CD14-positive monocyte (primary cell): Measurements from ENCODE around the gene EIF3C. TPM values are rescaled to one million over a fixed set of nuclear protein-coding genes. Genes with fewer than 3 reads are reported as not detected.
"Not testable (repeated sequence)": the region's sequence is repeated elsewhere in the genome, so short reads cannot be mapped to it uniquely, and the experiment has no call there.

Experiments
- DNase-seq, 3 donors: peaks; one replicate each; pipeline ENCODE4 v3.0.0-alpha.2; 2011 to 2022
- H2AFZ ChIP-seq: 2 replicates; pipeline ENCODE4 v1.6.0; 2012; ENCODE audit warnings: mild to moderate bottlenecking, low read depth, low read length, inconsistent platforms; ENCODE audit not compliant: insufficient read depth, poor library complexity, severe bottlenecking
- H3K27ac ChIP-seq, 2 donors: 1 replicate in 1 of 2; 2 replicates in 1 of 2; pipeline ENCODE4 v1.5.1; 2012 to 2013; ENCODE audit warnings: low read length in 2 of 2, control low read depth in 1 of 2, inconsistent platforms in 1 of 2, low read depth in 1 of 2, mild to moderate bottlenecking in 1 of 2
- H3K27me3 ChIP-seq, 2 donors: one replicate each; pipeline versions ENCODE4 v1.6.0 to v1.6.1; 2011 to 2013; ENCODE audit warnings: low read length in 2 of 2; ENCODE audit not compliant: control insufficient read depth in 2 of 2, insufficient read depth in 2 of 2
- H3K36me3 ChIP-seq, 2 donors: replicated peaks in 1 of 2; 1 replicate in 1 of 2; 2 replicates in 1 of 2; pipeline versions ENCODE4 v1.5.1 to v1.6.1; 2012 to 2013; ENCODE audit warnings: low read length in 2 of 2, control low read depth in 1 of 2, inconsistent platforms in 1 of 2, mild to moderate bottlenecking in 1 of 2; ENCODE audit not compliant: insufficient read depth in 2 of 2, control insufficient read depth in 1 of 2
- H3K4me1 ChIP-seq, 2 donors: 1 replicate in 1 of 2; 2 replicates in 1 of 2; pipeline versions ENCODE4 v1.5.1 to v1.6.1; 2012 to 2013; ENCODE audit warnings: low read length in 2 of 2, control low read depth in 1 of 2, inconsistent platforms in 1 of 2, mild to moderate bottlenecking in 1 of 2, moderate library complexity in 1 of 2; ENCODE audit not compliant: insufficient read depth in 2 of 2, control insufficient read depth in 1 of 2
- H3K4me2 ChIP-seq: replicated peaks from 2 replicates; pipeline ENCODE3; 2012; ENCODE audit warnings: low read length, moderate library complexity, mild to moderate bottlenecking; ENCODE audit not compliant: poor library complexity, severe bottlenecking; ENCODE audit errors: extremely low read depth
- H3K4me3 ChIP-seq, 3 experiments: fragments of 200-600 bp in 1 of 3; sonication (generic) in 1 of 3; replicated peaks in 1 of 3; 1 replicate in 2 of 3; 2 replicates in 1 of 3; pipeline ENCODE4 v1.5.1; 2011 to 2013; ENCODE audit warnings: low read length in 3 of 3, mild to moderate bottlenecking in 3 of 3, control low read depth in 2 of 3, low read depth in 2 of 3, inconsistent platforms in 1 of 3, moderate library complexity in 1 of 3
- H3K79me2 ChIP-seq: 2 replicates; pipeline ENCODE4 v1.6.0; 2012; ENCODE audit warnings: mild to moderate bottlenecking, control low read depth, inconsistent platforms, low read length, moderate library complexity; ENCODE audit not compliant: insufficient read depth
- H3K9ac ChIP-seq: 2 replicates; pipeline ENCODE4 v1.6.0; 2017; ENCODE audit warnings: low read length, mild to moderate bottlenecking; ENCODE audit not compliant: insufficient read depth, poor library complexity, severe bottlenecking
- H3K9me3 ChIP-seq, 2 donors: replicated peaks in 1 of 2; 1 replicate in 1 of 2; 2 replicates in 1 of 2; pipeline versions ENCODE4 v1.5.1 to v1.6.1; 2012 to 2013; ENCODE audit warnings: low read length in 2 of 2, control low read depth in 1 of 2; ENCODE audit not compliant: control insufficient read depth in 1 of 2, insufficient read depth in 1 of 2
- H4K20me1 ChIP-seq: 2 replicates; pipeline ENCODE4 v1.6.0; 2012; ENCODE audit warnings: mild to moderate bottlenecking, low read length, control low read depth, moderate library complexity; ENCODE audit not compliant: insufficient read depth
- H3K27ac Mint-ChIP-seq, 7 donors: one replicate each; pipeline ENCODE4 v1.8.0; 2020; ENCODE audit warnings: mild to moderate bottlenecking in 7 of 7, mixed read lengths in 7 of 7, moderate library complexity in 6 of 7, inconsistent platforms in 2 of 7
- H3K27me3 Mint-ChIP-seq, 3 donors: one replicate each; pipeline ENCODE4 v1.8.0; 2021 to 2022; ENCODE audit warnings: low read depth in 3 of 3, mild to moderate bottlenecking in 3 of 3, mixed read lengths in 3 of 3, moderate library complexity in 3 of 3, inconsistent platforms in 1 of 3
- H3K36me3 Mint-ChIP-seq, 2 donors: one replicate each; pipeline ENCODE4 v1.8.0; 2020; ENCODE audit warnings: mixed read lengths in 2 of 2, inconsistent platforms in 1 of 2, mild to moderate bottlenecking in 1 of 2
- H3K4me1 Mint-ChIP-seq: one replicate; pipeline ENCODE4 v1.8.0; 2020; ENCODE audit warnings: mild to moderate bottlenecking, mixed read lengths
- H3K4me3 Mint-ChIP-seq, 2 donors: one replicate each; pipeline ENCODE4 v1.8.0; 2020; ENCODE audit warnings: mild to moderate bottlenecking in 2 of 2, mixed read lengths in 2 of 2, moderate library complexity in 1 of 2
- H3K9me3 Mint-ChIP-seq, 7 donors: one replicate each; pipeline ENCODE4 v1.8.0; 2020 to 2022; ENCODE audit warnings: mixed read lengths in 7 of 7, mild to moderate bottlenecking in 6 of 7, moderate library complexity in 6 of 7, inconsistent platforms in 2 of 7
- WGBS: methylation state at CpG from one replicate; pipeline ENCODE4 v1.1.5; 2013; ENCODE audit warnings: missing lambda C conversion rate; ENCODE audit not compliant: insufficient coverage; 5-methylcytosine and 5-hydroxymethylcytosine counted together
- intact Hi-C, 2 donors: fragments of 100-400 bp; cut with micrococcal nuclease; formaldehyde crosslinking; loops; one replicate each; pipeline versions ENCODE4 v1.15.0 to v1.15.1; 2023
- polyA plus RNA-seq, 3 donors: library from polyadenylated mRNA; depleted of rRNA in 1 of 3; unstranded in 2 of 3; stranded (reverse) in 1 of 3; fragments of 300-500 nt in 2 of 3; fragments of >200 nt in 1 of 3; fragmentation: Illumina TruSeq in 2 of 3; gene quantifications; 1 replicate in 2 of 3; 2 replicates in 1 of 3; pipeline ENCODE4 v1.2.3, GENCODE V29; 2012 to 2021

The EIF3C gene
- polyA plus RNA-seq, 3 donors, result 120 to 187 (median 170) TPM

GRCh38 chr16:28750469-28751067, 39.3 kb downstream of the EIF3C start:
- H3K36me3 Mint-ChIP-seq, H2AFZ ChIP-seq, H3K9ac ChIP-seq, H4K20me1 ChIP-seq, H3K4me1 ChIP-seq, H3K9me3 Mint-ChIP-seq, intact Hi-C loops, H3K27ac ChIP-seq, H3K4me1 Mint-ChIP-seq, H3K79me2 ChIP-seq, H3K4me2 ChIP-seq, H3K36me3 ChIP-seq, H3K27me3 ChIP-seq, H3K27ac Mint-ChIP-seq, H3K27me3 Mint-ChIP-seq, DNase-seq, H3K9me3 ChIP-seq, H3K4me3 ChIP-seq, H3K4me3 Mint-ChIP-seq: not testable (repeated sequence)
- no CpG with 5 or more reads among the region's 48 CpGs for WGBS

GRCh38 chr16:28751487-28751886, 40.2 kb downstream of the EIF3C start, which contains the start of gene NPIPB9:
TSS of gene NPIPB9 (plus strand) at chr16:28751787.
- H3K79me2 ChIP-seq, H3K27ac ChIP-seq, H3K4me2 ChIP-seq, H3K9me3 ChIP-seq, H3K4me3 Mint-ChIP-seq, H3K27ac Mint-ChIP-seq, DNase-seq, H3K27me3 ChIP-seq, H3K4me3 ChIP-seq, H2AFZ ChIP-seq, intact Hi-C loops, H4K20me1 ChIP-seq, H3K36me3 ChIP-seq, H3K9me3 Mint-ChIP-seq, H3K4me1 Mint-ChIP-seq, H3K36me3 Mint-ChIP-seq, H3K27me3 Mint-ChIP-seq, H3K9ac ChIP-seq, H3K4me1 ChIP-seq: not testable (repeated sequence)
- no CpG with 5 or more reads among the region's 5 CpGs for WGBS

GRCh38 chr16:28781697-28782096, 70.4 kb downstream of the EIF3C start:
- H3K27me3 ChIP-seq, H3K9ac ChIP-seq, H3K9me3 Mint-ChIP-seq, H3K27ac ChIP-seq, H3K4me2 ChIP-seq, DNase-seq, intact Hi-C loops, H3K27me3 Mint-ChIP-seq, H3K79me2 ChIP-seq, H3K4me3 Mint-ChIP-seq, H3K36me3 Mint-ChIP-seq, H4K20me1 ChIP-seq, H3K9me3 ChIP-seq, H3K4me1 Mint-ChIP-seq, H3K4me1 ChIP-seq, H2AFZ ChIP-seq, H3K27ac Mint-ChIP-seq, H3K36me3 ChIP-seq, H3K4me3 ChIP-seq: not testable (repeated sequence)
- WGBS, result no CpG with 5 or more reads among the region's 6 CpGs

- intact Hi-C loops, DNase-seq, H3K4me2 ChIP-seq: not testable (repeated sequence)
These were observed 71.1 kb downstream of the EIF3C start for GRCh38 chr16:28782357-28782756.

More at GRCh38 chr16:28782357-28782756, 71.1 kb downstream of the EIF3C start:
- H3K79me2 ChIP-seq, H3K4me1 Mint-ChIP-seq, H3K27ac ChIP-seq, H3K9me3 Mint-ChIP-seq, H3K36me3 ChIP-seq, H3K27me3 ChIP-seq, H4K20me1 ChIP-seq, H3K4me3 ChIP-seq, H3K36me3 Mint-ChIP-seq, H3K27me3 Mint-ChIP-seq, H2AFZ ChIP-seq, H3K4me3 Mint-ChIP-seq, H3K27ac Mint-ChIP-seq, H3K4me1 ChIP-seq, H3K9ac ChIP-seq, H3K9me3 ChIP-seq: not testable (repeated sequence)
- no CpG with 5 or more reads among the region's 4 CpGs for WGBS
